GM19324 (cell line): ENCODE results near the gene ELAVL1.

Experiments
- ATAC-seq: cut with Tn5 transposase; IDR thresholded peaks from one replicate; pipeline ENCODE4 v1.9.1; 2021; ENCODE audit warnings: mild to moderate bottlenecking, moderate library complexity; ENCODE audit not compliant: unreplicated experiment, low FRiP score

The ELAVL1 gene

GRCh38 chr19:8022275-8022674, 16.8 kb upstream of the ELAVL1 start:
- no peak for ATAC-seq

- ATAC-seq = no peak
Observed at GRCh38 chr19:8021374-8021773, 15.9 kb upstream of the ELAVL1 start.

GRCh38 chr19:8020681-8021080, 15.2 kb upstream of the ELAVL1 start:
- ATAC-seq = no peak

- ATAC-seq = no peak
Observed at GRCh38 chr19:8017808-8018207, 12.4 kb upstream of the ELAVL1 start.

GRCh38 chr19:8004723-8005513, 523 bp downstream of the ELAVL1 start:
- ATAC-seq = peak; percentile 35

GRCh38 chr19:8004001-8004400, 1.4 kb downstream of the ELAVL1 start:
- no peak for ATAC-seq

GRCh38 chr19:8001995-8002849, 3.2 kb downstream of the ELAVL1 start:
- no peak for ATAC-seq

GRCh38 chr19:8001651-8001994, 3.8 kb downstream of the ELAVL1 start:
- ATAC-seq = no peak

- ATAC-seq = no peak
Observed at GRCh38 chr19:8000298-8001038, 5.0 kb downstream of the ELAVL1 start.

- ATAC-seq = no peak
Observed at GRCh38 chr19:7999376-7999775, 6.1 kb downstream of the ELAVL1 start.

GRCh38 chr19:7997809-7998480, 7.5 kb downstream of the ELAVL1 start:
- ATAC-seq = no peak

GRCh38 chr19:7996883-7997282, 8.6 kb downstream of the ELAVL1 start:
- no peak for ATAC-seq

GRCh38 chr19:7995810-7996158, 9.7 kb downstream of the ELAVL1 start:
- no peak for ATAC-seq

- ATAC-seq = no peak
Observed at GRCh38 chr19:7994928-7995809, 10.3 kb downstream of the ELAVL1 start.

- ATAC-seq = no peak
Observed at GRCh38 chr19:7994114-7994513, 11.3 kb downstream of the ELAVL1 start.

- no peak for ATAC-seq
Observed at GRCh38 chr19:7993560-7993959, 11.9 kb downstream of the ELAVL1 start.

- ATAC-seq = no peak
Observed at GRCh38 chr19:7992575-7992974, 12.9 kb downstream of the ELAVL1 start.

- ATAC-seq = no peak
Observed at GRCh38 chr19:7989071-7989575, 16.3 kb downstream of the ELAVL1 start.

- ATAC-seq = no peak
Observed at GRCh38 chr19:7988307-7988706, 17.1 kb downstream of the ELAVL1 start.
